ENCODE measurements around the gene DLX1. TPM values are rescaled to one million over a fixed set of nuclear protein-coding genes. Genes with fewer than 3 reads are reported as not detected.

Gene DLX1
- total and polyA plus RNA-seq, 9 of the 15 experiments (the other 6 are each of a cell fraction or from before 2014, with no cell fraction given), result 1.9 to 26.2 (median 9.6) TPM

DNA sequence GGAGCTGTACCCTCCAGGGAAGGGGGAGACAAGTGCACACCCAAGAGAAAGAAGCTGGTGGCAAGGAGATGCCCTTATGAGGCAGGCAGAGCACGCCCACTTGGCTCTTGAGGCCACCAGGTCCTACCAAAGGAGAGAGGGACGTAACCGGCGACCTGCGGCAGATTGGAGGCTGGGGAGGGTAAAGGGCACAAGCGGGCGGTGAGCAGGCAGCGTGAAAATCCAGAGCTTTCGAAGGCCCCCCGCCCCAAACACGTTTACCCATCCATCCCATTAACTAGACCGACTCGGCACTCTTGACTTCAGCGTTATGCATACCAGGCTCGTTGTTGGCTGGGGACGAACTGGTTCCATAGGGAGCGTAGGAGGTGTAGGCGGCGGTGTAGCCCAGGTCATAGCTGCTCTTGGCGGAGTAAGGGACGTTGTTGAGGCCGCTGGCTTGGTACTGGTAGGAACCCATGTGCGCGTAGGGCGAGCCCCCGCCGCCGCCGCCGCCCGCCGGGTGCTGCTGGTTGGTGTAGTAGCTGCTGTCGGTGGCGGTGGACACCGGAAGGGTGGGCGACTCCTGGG lies 16.6 kb downstream of the DLX1 start (continued):
- TF ChIP-seq NCOA6 (IDR thresholded peaks at IDR 0.05) (no peak), E2F6 (IDR thresholded peaks at IDR 0.05; ENCODE audit: borderline replicate concordance in 1 of 2, extremely low read depth in 1 of 2, insufficient read depth in 1 of 2, insufficient read length in 1 of 2, low read depth in 1 of 2, low read length in 1 of 2, poor library complexity in 1 of 2, severe bottlenecking in 1 of 2) (peak in 1 of 2 experiments; percentile 20), KAT7 (CRISPR knock-in tag; IDR thresholded peaks at IDR 0.05; ENCODE audit: borderline replicate concordance) (no peak), ZNF445 (CRISPR knock-in tag; IDR thresholded peaks at IDR 0.05; ENCODE audit: low read depth) (no peak), RBM14 (IDR thresholded peaks at IDR 0.05; ENCODE audit: borderline replicate concordance, insufficient read depth, low read depth, low read length) (0 out of 2 replicates have a peak, but pooled peaks have one; percentile 91), CBFB (CRISPR knock-in tag; IDR thresholded peaks at IDR 0.05) (no peak), TEAD1 (CRISPR knock-in tag; IDR thresholded peaks at IDR 0.05) (peak in 1 of 2 experiments; percentile 66; a peak in 1 of 4 replicates), MEF2A (IDR thresholded peaks at IDR 0.05; ENCODE audit: control insufficient read depth, low read depth, low read length) (no peak), CTBP1 (IDR thresholded peaks at IDR 0.05; ENCODE audit: borderline replicate concordance) (0 out of 2 replicates have a peak, but pooled peaks have one; percentile 9), NFE2 (IDR thresholded peaks at IDR 0.05; ENCODE audit: low read depth) (no peak), SRSF1 (IDR thresholded peaks at IDR 0.05; ENCODE audit: low read depth, low read length) (no peak), CBX8 (IDR thresholded peaks at IDR 0.05; ENCODE audit: borderline replicate concordance, extremely low read depth, low read depth, low read length, poor library complexity, severe bottlenecking) (no peak), NCOA4 (IDR thresholded peaks at IDR 0.05; ENCODE audit: partially characterized antibody) (no peak), IFI16 (CRISPR knock-in tag; IDR thresholded peaks at IDR 0.05) (no peak), PCBP1 (IDR thresholded peaks at IDR 0.05; ENCODE audit: low read depth, low read length, poor library complexity, severe bottlenecking) (no peak), ZNF655 (CRISPR knock-in tag; IDR thresholded peaks at IDR 0.05) (no peak), ZBTB7A (IDR thresholded peaks at IDR 0.05; ENCODE audit: borderline replicate concordance, control insufficient read depth, low read depth, low read length) (0 out of 2 replicates have a peak, but pooled peaks have one; percentile 13), RAD21 (CRISPR knock-in tag; conservative IDR thresholded peaks at IDR 0.05 in 1 of 2, IDR thresholded peaks at IDR 0.05 in 1 of 2) (no peak), ZNF224 (CRISPR knock-in tag; IDR thresholded peaks at IDR 0.05) (no peak), ATF6 (CRISPR knock-in tag; IDR thresholded peaks at IDR 0.05) (0 out of 2 replicates have a peak, but pooled peaks have one; percentile 74), CC2D1A (IDR thresholded peaks at IDR 0.05) (no peak), HNRNPL (IDR thresholded peaks at IDR 0.05; ENCODE audit: low read depth, low read length) (peak; percentile 49; the same call in 1 of the 2 replicates)
- TF ChIP-seq, protein P1, sequence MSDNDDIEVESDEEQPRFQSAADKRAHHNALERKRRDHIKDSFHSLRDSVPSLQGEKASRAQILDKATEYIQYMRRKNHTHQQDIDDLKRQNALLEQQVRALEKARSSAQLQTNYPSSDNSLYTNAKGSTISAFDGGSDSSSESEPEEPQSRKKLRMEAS (CRISPR knock-in tag; IDR thresholded peaks at IDR 0.05), result peak; percentile 62

All from K562 (cell line).